Right lobe of liver (tissue), 6 donors: Measurements from ENCODE around the gene CACNA2D3. TPM values are rescaled to one million over a fixed set of nuclear protein-coding genes. Genes with fewer than 3 reads are reported as not detected.

ENCODE experiments used
- ATAC-seq, 4 donors: fragments of 200-7000 bp; cut with Tn5 transposase; one replicate each; pipeline ENCODE4 v1.9.1; 2020; ENCODE audit warnings: mild to moderate bottlenecking in 4 of 4, moderate library complexity in 4 of 4
- DNase-seq, 3 donors: peaks; one replicate each; pipeline ENCODE4 v3.0.0-alpha.2; 2020
- H3K27ac ChIP-seq, 3 donors: fragments of 200-600 bp; one replicate each; pipeline ENCODE4 v1.8.0; 2022
- H3K27me3 ChIP-seq, 2 donors: fragments of 200-600 bp; one replicate each; pipeline ENCODE4 v1.8.0; 2022
- H3K36me3 ChIP-seq, 4 donors: fragments of 200-600 bp; sonication (generic) in 1 of 4; one replicate each; pipeline versions ENCODE4 v1.5.1 to v1.8.0; 2017 to 2022; ENCODE audit warnings: control low read depth in 1 of 4
- H3K4me1 ChIP-seq, 4 donors: fragments of 200-600 bp; sonication (generic) in 1 of 4; one replicate each; pipeline versions ENCODE4 v1.5.1 to v1.8.0; 2017 to 2022; ENCODE audit warnings: control low read depth in 1 of 4
- H3K4me3 ChIP-seq, 3 donors: fragments of 200-600 bp; one replicate each; pipeline ENCODE4 v1.8.0; 2022
- H3K9me3 ChIP-seq, 4 donors: fragments of 200-600 bp; sonication (generic) in 1 of 4; one replicate each; pipeline versions ENCODE4 v1.5.1 to v1.8.0; 2017 to 2022; ENCODE audit warnings: control low read depth in 1 of 4
- POLR2A ChIP-seq: fragments of 450-650 bp; IDR thresholded peaks from one replicate; pipeline ENCODE4 v1.6.1; 2017; ENCODE audit warnings: antibody characterized with exemption, mild to moderate bottlenecking
- WGBS: methylation state at CpG from one replicate; pipeline ENCODE4 v1.1.6; 2018; ENCODE audit warnings: low coverage, low lambda C conversion rate; ENCODE audit not compliant: insufficient coverage; ENCODE audit errors: missing lambda C conversion rate; 5-methylcytosine and 5-hydroxymethylcytosine counted together
- intact Hi-C, 2 donors: fragments of 100-400 bp; cut with DNase I; formaldehyde crosslinking; loops; one replicate each; pipeline versions ENCODE4 v1.11.2 to v1.14.1; 2022
- total RNA-seq, 6 experiments: library from RNA; depleted of rRNA in 2 of 6; stranded (reverse); fragments of >200 nt in 2 of 6; fragmentation: NEBNext Ultra II Directional in 3 of 6; extraction: Animal tissue kit (Norgen Biotek cat#: 25700) in 3 of 6; gene quantifications; one replicate each; pipeline versions ENCODE4 v1.1.0 to v1.2.4, GENCODE V29; 2016 to 2023
- TF ChIP-seq, protein P1 (sequence below), 4 donors: fragments of 200-600 bp in 3 of 4; fragments of 450-650 bp in 1 of 4; IDR thresholded peaks; one replicate each; pipeline versions ENCODE4 v1.5.1 to v1.8.0; 2016 to 2022; ENCODE audit warnings: antibody characterized with exemption in 4 of 4, mild to moderate bottlenecking in 2 of 4
- donor health status: DM: no; HTN: yes; CAD: no.
- donor health status: DM: no; HTN: no; CAD: no.
- donor health status: DM: no; HTN: no; CAD: no.
- donor health status: DM: no; HTN: yes; CAD: no.
- donor health status: DM: no; HTN: yes; CAD: no.

CACNA2D3 gene
- total RNA-seq, 6 experiments from 2014 or later, result 0.28 to 0.87 TPM; not detected in 4

DNA sequence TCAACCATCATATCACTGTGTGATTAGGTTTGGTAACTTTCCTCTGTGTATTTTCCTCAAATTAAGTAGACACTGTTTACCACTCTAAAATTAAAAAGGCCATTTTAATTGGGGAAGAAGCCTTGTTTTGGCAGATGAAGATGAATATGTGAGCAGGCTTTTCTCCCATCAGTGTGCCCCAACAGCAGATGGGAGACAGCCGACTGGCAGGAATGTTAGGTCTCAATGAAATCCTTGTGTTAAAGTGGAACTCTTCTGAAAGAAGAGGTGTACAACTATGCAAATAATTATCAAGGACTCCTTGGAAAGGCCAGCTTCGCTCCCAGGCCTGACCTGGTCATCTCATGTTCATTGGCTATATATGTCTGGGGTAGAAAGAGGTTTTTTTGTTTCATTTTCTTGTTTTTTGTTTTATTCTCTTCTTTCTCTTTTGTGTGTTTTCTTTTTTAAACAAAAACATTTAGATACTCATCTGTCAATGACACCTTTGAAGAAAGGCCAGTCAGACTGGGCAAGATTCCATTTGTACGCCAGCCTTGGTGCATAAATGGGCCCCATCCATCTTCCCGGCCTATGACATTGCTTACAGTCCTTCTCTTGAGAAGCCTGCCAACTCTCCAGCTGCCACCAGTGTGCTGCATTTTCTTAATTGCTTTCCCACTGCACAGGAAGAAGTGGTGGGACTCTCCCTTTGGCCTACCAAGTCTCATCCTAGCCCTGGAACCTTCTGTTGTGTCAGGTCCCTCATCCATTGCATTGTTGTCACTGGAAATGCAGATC, 779.7 kb downstream of the CACNA2D3 start:
- 78% methylated on average over 4 of the region's 4 CpGs for WGBS
- DNase-seq (no peak), ATAC-seq (no peak)
- Histone ChIP-seq H3K27me3 (no peaks in the 10 kb centered on the region), H3K9me3 (no peaks in the 10 kb centered on the region), H3K4me1 (no peaks in the 10 kb centered on the region), H3K36me3 (no peaks in the 10 kb centered on the region), H3K4me3 (no peak overlapping the region), H3K27ac (no peak overlapping the region)
- intact Hi-C loops, result no loop called here
- TF ChIP-seq POLR2A, result no peak
- TF ChIP-seq, protein P1, sequence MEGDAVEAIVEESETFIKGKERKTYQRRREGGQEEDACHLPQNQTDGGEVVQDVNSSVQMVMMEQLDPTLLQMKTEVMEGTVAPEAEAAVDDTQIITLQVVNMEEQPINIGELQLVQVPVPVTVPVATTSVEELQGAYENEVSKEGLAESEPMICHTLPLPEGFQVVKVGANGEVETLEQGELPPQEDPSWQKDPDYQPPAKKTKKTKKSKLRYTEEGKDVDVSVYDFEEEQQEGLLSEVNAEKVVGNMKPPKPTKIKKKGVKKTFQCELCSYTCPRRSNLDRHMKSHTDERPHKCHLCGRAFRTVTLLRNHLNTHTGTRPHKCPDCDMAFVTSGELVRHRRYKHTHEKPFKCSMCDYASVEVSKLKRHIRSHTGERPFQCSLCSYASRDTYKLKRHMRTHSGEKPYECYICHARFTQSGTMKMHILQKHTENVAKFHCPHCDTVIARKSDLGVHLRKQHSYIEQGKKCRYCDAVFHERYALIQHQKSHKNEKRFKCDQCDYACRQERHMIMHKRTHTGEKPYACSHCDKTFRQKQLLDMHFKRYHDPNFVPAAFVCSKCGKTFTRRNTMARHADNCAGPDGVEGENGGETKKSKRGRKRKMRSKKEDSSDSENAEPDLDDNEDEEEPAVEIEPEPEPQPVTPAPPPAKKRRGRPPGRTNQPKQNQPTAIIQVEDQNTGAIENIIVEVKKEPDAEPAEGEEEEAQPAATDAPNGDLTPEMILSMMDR (IDR thresholded peaks at IDR 0.05), result no peak

DNA sequence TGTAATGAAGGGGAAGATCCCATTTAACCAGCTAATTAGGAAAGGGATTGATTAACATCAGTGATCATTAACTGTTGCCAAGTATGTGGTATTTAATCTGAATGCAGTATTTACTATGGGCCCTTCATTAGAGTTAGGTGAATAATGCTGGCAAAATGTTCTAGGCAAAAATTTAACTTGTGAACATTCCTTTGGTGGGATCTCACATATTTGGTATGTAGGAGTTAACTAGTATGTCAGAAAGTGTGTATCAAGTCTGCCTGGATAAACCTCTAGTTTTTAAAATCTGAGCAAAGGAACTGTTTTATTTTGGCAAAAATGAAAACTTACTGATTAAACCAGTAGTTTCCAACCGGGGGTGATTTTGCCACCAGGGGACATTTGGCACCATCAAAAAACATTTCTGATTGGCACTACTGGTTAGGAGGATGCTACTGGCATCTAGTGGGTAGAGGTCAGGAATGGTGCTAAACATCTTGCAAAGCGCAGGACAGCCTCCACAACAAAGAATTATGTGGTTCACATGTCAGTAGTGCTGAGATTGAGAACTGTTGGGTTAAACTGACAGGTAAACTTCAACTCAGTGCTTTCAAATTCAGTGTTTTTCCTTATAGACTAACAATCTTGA, 783.0 kb downstream of the CACNA2D3 start:
- Histone ChIP-seq H3K27me3 (no peaks in the 10 kb centered on the region), H3K9me3 (no peaks in the 10 kb centered on the region), H3K4me3 (no peak overlapping the region), H3K27ac (no peak overlapping the region), H3K4me1 (no peaks in the 10 kb centered on the region), H3K36me3 (no peaks in the 10 kb centered on the region)
- intact Hi-C loops, result no loop called here
- DNase-seq, result no peak
- 54% methylated on average over 2 of the region's 2 CpGs for whole genome bisulfite sequencing
- no peak for TF ChIP-seq POLR2A
- TF ChIP-seq, protein P1 (IDR thresholded peaks at IDR 0.05), result no peak
- no peak for ATAC-seq

DNA sequence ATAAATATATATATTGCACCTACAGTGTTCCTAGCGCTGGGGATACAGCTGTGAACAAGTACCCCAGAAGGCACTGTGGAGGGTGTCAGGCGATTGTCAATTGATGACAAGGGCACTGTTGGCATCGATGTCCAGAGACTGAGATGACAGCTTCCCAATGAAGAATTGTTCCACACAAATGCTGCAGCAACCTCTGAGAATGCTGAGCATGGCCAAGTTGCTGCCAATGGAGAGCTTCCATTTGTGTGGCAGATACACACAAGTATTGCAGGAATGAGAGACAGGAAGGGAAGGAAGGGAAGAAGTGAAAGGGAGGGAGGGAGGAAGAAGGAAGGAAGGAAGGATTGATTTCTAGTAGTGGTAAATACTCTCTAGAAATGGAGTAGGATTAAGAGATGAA, 783.6 kb downstream of the CACNA2D3 start:
- no peak for ATAC-seq
- DNase-seq, result no peak
- no peaks in the 10 kb centered on the region for H3K4me1 ChIP-seq
- 71% methylated on average over 3 of the region's 3 CpGs for WGBS
- no peak overlapping the region for H3K27ac ChIP-seq
- TF ChIP-seq POLR2A, result no peak
- H3K36me3 ChIP-seq, result no peaks in the 10 kb centered on the region
- intact Hi-C loops, result no loop called here
- H3K9me3 ChIP-seq, result no peaks in the 10 kb centered on the region
- H3K4me3 ChIP-seq, result no peak overlapping the region
- H3K27me3 ChIP-seq, result no peaks in the 10 kb centered on the region

DNA sequence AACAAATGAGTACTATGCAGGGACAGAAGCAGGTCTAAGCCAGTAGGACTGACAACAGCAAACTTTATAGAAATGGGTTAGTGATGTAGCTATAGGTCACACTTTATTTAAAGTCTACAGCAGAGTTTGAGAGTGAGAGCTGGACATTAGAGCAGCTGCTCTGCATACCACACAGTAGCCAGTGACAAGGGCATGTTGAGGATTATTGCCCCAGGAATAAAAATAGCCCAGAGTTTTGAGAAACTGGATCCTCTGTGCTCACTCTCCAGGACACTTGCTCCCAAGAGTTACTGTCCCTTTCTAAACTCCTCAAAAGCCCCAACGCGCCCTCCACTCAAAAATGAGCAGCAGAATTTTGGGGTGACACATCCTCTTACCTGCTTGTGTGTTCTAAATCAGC, 784.4 kb downstream of the CACNA2D3 start:
- Histone ChIP-seq H3K27me3 (no peaks in the 10 kb centered on the region), H3K4me3 (no peak overlapping the region), H3K4me1 (no peaks in the 10 kb centered on the region), H3K9me3 (no peaks in the 10 kb centered on the region), H3K27ac (no peak overlapping the region), H3K36me3 (no peaks in the 10 kb centered on the region)
- DNase-seq (no peak), ATAC-seq (no peak)
- TF ChIP-seq, protein P1 (IDR thresholded peaks at IDR 0.05), result no peak
- TF ChIP-seq POLR2A, result no peak
- intact Hi-C loops, result no loop called here
- WGBS, result 79% methylated on average over 2 of the region's 2 CpGs

DNA sequence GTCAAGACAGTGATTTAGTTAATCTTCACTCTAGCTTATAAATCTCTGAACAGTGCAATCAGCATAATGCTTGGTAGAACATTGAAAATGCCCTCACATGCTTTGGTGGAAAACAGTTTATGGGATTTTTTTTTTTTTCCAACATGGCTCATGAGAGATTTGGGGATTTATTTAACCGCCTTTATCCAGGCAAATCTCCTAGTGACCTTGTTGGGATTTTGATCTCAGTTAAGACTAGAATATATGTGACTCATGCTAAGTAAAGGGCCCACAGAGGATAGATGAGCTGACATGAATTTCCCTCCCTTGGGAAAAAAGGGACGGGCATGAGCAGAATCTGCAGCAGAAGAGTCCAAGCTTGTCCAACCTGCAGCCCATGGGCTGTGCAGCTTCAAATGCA, 786.8 kb downstream of the CACNA2D3 start:
- no peak overlapping the region for H3K4me3 ChIP-seq
- DNase-seq, result no peak
- no peak overlapping the region for H3K27ac ChIP-seq
- no peaks in the 10 kb centered on the region for H3K9me3 ChIP-seq
- H3K27me3 ChIP-seq, result no peaks in the 10 kb centered on the region
- ATAC-seq, result no peak
- TF ChIP-seq, protein P1 (IDR thresholded peaks at IDR 0.05), result no peak
- TF ChIP-seq POLR2A, result no peak
- H3K36me3 ChIP-seq, result no peaks in the 10 kb centered on the region
- 60% methylated on average over 2 of the region's 2 CpGs for WGBS
- intact Hi-C loops, result no loop called here
- H3K4me1 ChIP-seq, result no peaks in the 10 kb centered on the region
